Stimulated activated naive CD4-positive, alpha-beta T cell (primary cell): ENCODE results near the gene TMEM88.

Source experiments
- DNase-seq, 6 experiments: peaks; one replicate each; lab custom pipeline; 2025; lab: John Stamatoyannopoulos, UW

The TMEM88 gene

DNA sequence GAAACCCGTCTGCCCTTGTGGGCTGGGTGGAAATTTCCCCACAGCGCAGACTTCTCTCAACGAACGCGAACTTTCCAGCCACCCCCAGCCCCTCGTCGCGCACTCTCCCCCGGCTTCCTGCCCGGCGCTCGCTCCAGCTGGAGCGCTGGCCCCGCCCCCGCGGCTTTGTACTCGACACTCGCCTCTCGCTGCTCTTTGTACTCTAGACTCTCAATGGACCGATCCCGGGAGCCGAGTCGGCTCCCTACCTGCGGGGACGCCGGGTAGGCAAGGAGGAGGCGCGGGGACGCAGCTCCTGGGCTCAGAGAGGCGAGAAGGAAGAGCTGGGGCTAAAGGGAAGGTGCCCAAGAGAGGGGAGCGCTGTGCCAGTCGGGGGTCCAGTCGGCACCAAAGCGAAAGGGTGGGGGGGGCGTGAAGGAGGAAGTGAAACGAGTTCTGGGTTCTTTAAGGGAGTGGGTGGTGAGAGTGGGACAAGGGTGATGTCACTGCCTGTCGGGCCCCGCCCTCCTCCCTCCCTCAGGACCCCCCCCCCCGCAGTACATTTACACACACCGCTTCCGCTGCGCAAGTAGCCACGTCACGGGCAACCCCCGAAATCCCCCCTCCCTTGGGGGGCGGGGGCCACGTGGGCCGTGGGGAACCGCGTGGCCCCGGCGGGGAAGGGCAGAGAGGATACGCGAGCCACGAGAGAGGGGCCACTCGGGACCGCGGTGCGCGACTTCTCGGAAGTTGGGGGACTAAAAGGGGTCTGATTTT, 11.2 kb upstream of the TMEM88 start:
- peak; percentile 91 to 94 (median 92) for DNase-seq

GRCh38 chr17:7844292-7845154, 10.3 kb upstream of the TMEM88 start:
- DNase-seq, result peak; percentile 67 to 78 (median 74)

GRCh38 chr17:7845359-7846062, 9.4 kb upstream of the TMEM88 start:
- DNase-seq, result peak in 1 of 6 experiments; percentile 39

GRCh38 chr17:7846063-7846735, 8.7 kb upstream of the TMEM88 start:
- peak in 1 of 6 experiments; percentile 37 for DNase-seq

DNA sequence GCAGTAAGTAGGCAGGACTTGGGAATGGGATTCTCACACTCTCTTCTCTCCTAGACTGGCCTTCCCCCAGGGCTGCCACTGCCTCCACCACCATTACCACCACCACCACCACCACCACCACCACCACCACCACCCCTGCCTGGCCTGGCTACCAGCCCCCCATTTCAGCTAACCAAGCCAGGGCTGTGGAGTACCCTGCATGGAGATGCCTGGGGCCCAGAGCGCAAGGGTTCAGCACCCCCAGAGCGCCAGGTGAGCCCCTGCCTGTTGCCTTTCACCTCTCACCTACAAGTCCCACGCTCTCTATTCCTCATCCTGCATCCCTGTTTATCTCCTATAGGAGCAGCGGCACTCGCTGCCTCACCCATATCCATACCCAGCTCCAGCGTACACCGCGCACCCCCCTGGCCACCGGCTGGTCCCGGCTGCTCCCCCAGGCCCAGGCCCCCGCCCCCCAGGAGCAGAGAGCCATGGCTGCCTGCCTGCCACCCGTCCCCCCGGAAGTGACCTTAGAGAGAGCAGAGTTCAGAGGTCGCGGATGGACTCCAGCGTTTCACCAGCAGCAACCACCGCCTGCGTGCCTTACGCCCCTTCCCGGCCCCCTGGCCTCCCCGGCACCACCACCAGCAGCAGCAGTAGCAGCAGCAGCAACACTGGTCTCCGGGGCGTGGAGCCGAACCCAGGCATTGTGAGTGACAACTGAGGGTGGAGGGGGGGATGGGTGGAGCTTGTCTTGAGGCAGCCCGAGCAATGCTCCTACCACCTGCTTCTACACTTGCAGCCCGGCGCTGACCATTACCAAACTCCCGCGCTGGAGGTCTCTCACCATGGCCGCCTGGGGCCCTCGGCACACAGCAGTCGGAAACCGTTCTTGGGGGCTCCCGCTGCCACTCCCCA, 7.9 kb upstream of the TMEM88 start:
- peak in 1 of 6 experiments; percentile 37 for DNase-seq

- no peak for DNase-seq
Measured at GRCh38 chr17:7848131-7848579, 6.7 kb upstream of the TMEM88 start.

DNA sequence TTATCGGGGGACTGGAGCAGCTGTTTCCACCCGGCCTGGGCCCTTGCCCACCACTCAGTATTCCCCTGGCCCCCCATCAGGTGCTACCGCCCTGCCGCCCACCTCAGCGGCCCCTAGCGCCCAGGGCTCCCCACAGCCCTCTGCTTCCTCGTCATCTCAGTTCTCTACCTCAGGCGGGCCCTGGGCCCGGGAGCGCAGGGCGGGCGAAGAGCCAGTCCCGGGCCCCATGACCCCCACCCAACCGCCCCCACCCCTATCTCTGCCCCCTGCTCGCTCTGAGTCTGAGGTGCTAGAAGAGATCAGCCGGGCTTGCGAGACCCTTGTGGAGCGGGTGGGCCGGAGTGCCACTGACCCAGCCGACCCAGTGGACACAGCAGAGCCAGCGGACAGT, 6.1 kb upstream of the TMEM88 start:
- DNase-seq, result no peak

- no peak for DNase-seq
Measured at GRCh38 chr17:7849130-7849750, 5.6 kb upstream of the TMEM88 start.

GRCh38 chr17:7849751-7850504, 4.9 kb upstream of the TMEM88 start:
- DNase-seq, result no peak

DNA sequence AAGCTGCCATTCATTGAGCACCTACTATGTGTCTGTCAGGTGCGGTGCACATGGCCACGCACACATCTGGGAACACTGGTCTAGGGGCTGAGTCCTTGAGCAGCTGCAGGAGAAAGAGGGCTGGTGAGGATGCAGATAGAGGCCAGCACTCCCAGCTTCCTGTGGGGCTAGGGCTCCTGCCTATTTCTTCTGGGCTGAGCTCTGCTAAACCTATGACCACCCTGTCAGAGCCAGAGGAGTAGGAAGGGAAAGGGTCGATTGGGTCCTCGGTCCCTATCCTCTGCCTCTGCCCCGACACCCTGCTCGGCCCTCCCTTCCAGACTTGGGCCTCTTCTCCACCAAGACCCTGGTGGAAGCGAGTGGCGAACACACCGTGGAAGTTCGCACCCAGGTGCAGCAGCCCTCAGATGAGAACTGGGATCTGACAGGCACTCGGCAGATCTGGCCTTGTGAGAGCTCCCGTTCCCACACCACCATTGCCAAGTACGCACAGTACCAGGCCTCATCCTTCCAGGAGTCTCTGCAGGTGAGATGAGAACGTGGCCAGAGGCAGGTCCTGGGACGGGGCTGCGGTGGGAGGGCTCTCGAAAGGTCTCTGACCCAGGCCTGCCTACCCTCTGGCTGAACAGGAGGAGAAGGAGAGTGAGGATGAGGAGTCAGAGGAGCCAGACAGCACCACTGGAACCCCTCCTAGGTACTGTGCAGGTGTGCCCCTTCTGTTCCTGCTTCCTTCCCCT, 4.0 kb upstream of the TMEM88 start:
- peak in 1 of 6 experiments; percentile 52 for DNase-seq

DNA sequence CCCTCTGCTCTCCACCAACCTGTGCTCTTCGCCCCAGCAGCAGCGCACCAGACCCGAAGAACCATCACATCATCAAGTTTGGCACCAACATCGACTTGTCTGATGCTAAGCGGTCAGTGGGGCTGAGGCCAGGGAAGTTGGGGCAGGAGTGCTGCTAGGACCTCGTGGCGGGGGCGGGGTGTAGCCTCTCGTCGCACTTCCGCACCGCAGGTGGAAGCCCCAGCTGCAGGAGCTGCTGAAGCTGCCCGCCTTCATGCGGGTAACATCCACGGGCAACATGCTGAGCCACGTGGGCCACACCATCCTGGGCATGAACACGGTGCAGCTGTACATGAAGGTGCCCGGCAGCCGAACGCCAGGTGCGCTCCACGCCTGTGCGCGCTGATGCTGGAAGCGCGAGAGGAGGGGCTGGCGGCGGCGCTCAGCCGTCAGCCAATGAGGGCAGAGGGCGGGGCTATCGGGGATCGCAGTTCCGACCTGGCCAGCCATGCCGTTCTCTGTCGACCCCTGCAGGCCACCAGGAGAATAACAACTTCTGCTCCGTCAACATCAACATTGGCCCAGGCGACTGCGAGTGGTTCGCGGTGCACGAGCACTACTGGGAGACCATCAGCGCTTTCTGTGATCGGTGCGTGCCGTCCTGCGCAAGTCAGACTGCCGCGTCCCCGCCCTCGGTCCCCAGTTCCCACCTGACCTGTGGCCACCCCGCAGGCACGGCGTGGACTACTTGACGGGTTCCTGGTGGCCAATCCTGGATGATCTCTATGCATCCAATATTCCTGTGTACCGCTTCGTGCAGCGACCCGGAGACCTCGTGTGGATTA, 3.2 kb upstream of the TMEM88 start:
- DNase-seq, result peak; percentile 88 to 94 (median 93)

GRCh38 chr17:7852262-7852670, 2.6 kb upstream of the TMEM88 start:
- no peak for DNase-seq

GRCh38 chr17:7852919-7853690, 1.8 kb upstream of the TMEM88 start:
- DNase-seq, result peak in 1 of 6 experiments; percentile 24

GRCh38 chr17:7853691-7854038, 1.2 kb upstream of the TMEM88 start:
- DNase-seq, result no peak

GRCh38 chr17:7854078-7854777, 638 bp upstream of the TMEM88 start:
- DNase-seq, result no peak

DNA sequence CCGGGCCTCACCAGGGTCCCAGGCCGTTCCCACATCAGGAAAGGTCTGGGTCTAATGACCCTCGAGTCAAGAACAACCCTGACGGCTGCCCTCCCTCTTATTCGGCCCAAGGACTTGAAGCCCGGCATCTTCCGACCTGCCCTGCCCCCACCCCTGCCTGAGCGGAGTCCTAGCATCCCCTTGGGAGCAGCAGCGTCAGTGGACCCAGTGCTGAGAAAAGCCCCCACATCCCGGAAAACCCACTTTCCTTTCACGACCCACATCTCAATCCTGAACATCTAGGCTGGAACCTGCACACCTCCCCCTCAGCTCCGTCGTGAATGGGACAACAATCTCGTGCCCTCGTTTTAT, 769 bp downstream of the TMEM88 start:
- peak in 1 of 6 experiments; percentile 45 for DNase-seq
